Thyroid gland (tissue), 4 donors: ENCODE measurements around the gene NAT8L.

ENCODE experiments used
- POLR2A ChIP-seq, 2 donors: fragments of 450-650 bp; IDR thresholded peaks; one replicate each; pipeline ENCODE4 v1.6.1; 2017; ENCODE audit warnings: antibody characterized with exemption in 2 of 2, mild to moderate bottlenecking in 2 of 2, moderate library complexity in 1 of 2
- TF ChIP-seq, protein P1 (sequence below), 6 experiments: fragments of 200-600 bp in 3 of 6; fragments of 450-650 bp in 3 of 6; sonication (generic) in 3 of 6; IDR thresholded peaks; one replicate each; pipeline ENCODE4 v1.5.1; 2016 to 2019; ENCODE audit warnings: antibody characterized with exemption in 6 of 6, mild to moderate bottlenecking in 2 of 6, inconsistent platforms in 1 of 6, moderate library complexity in 1 of 6

- TF ChIP-seq, protein P1, sequence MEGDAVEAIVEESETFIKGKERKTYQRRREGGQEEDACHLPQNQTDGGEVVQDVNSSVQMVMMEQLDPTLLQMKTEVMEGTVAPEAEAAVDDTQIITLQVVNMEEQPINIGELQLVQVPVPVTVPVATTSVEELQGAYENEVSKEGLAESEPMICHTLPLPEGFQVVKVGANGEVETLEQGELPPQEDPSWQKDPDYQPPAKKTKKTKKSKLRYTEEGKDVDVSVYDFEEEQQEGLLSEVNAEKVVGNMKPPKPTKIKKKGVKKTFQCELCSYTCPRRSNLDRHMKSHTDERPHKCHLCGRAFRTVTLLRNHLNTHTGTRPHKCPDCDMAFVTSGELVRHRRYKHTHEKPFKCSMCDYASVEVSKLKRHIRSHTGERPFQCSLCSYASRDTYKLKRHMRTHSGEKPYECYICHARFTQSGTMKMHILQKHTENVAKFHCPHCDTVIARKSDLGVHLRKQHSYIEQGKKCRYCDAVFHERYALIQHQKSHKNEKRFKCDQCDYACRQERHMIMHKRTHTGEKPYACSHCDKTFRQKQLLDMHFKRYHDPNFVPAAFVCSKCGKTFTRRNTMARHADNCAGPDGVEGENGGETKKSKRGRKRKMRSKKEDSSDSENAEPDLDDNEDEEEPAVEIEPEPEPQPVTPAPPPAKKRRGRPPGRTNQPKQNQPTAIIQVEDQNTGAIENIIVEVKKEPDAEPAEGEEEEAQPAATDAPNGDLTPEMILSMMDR (IDR thresholded peaks at IDR 0.05) = no peak
- TF ChIP-seq POLR2A (IDR thresholded peaks at IDR 0.05) = no peak
Observed at GRCh38 chr4:2064276-2064991, 5.3 kb downstream of the NAT8L start.
